Upper lobe of right lung (tissue), 1 donor: Measurements from ENCODE around the gene FICD. TPM values are rescaled to one million over a fixed set of nuclear protein-coding genes. Genes with fewer than 3 reads are reported as not detected.

Source experiments
- ATAC-seq: fragments of 200-7000 bp; cut with Tn5 transposase; one replicate; pipeline ENCODE4 v1.9.1; 2020; ENCODE audit warnings: mild to moderate bottlenecking, moderate library complexity
- DNase-seq: peaks from one replicate; pipeline ENCODE4 v3.0.0-alpha.2; 2020
- H3K27ac ChIP-seq: fragments of 200-600 bp; one replicate; pipeline ENCODE4 v1.8.0; 2022
- H3K27me3 ChIP-seq: fragments of 200-600 bp; one replicate; pipeline ENCODE4 v1.8.0; 2022; ENCODE audit warnings: mild to moderate bottlenecking
- H3K36me3 ChIP-seq: fragments of 200-600 bp; one replicate; pipeline ENCODE4 v1.8.0; 2022
- H3K4me1 ChIP-seq: fragments of 200-600 bp; one replicate; pipeline ENCODE4 v1.8.0; 2022
- H3K4me3 ChIP-seq: fragments of 200-600 bp; one replicate; pipeline ENCODE4 v1.8.0; 2022; ENCODE audit warnings: mild to moderate bottlenecking
- H3K9me3 ChIP-seq: fragments of 200-600 bp; one replicate; pipeline ENCODE4 v1.8.0; 2022
- CTCF ChIP-seq: fragments of 200-600 bp; IDR thresholded peaks from one replicate; pipeline ENCODE4 v1.8.0; 2022; ENCODE audit warnings: antibody characterized with exemption
- intact Hi-C: fragments of 100-400 bp; cut with DNase I; formaldehyde crosslinking; loops from one replicate; pipeline ENCODE4 v1.11.0; 2022
- total RNA-seq: library from RNA; stranded (reverse); fragmentation: NEBNext Ultra II Directional; extraction: Animal tissue kit (Norgen Biotek cat#: 25700); gene quantifications from one replicate; pipeline ENCODE4 v1.2.1, GENCODE V29; 2021
- donor health status: DM: no; HTN: yes; CAD: no; lungs with severe emphysema.

FICD gene
- total RNA-seq, 1 donor from 2014 or later: 10.3 TPM

- Histone ChIP-seq H3K27ac (no peak overlapping the region), H3K36me3 (peaks cover 100% of the 10 kb centered on the region), H3K9me3 (no peaks in the 10 kb centered on the region), H3K4me1 (no peaks in the 10 kb centered on the region), H3K4me3 (no peak overlapping the region), H3K27me3 (no peaks in the 10 kb centered on the region)
- intact Hi-C loops: no loop called here
- no peak for DNase-seq
- TF ChIP-seq CTCF: no peak
- no peak for ATAC-seq
Observed at GRCh38 chr12:108531929-108532848, 17.1 kb downstream of the FICD start.

- Histone ChIP-seq H3K27ac (no peak overlapping the region), H3K4me1 (no peaks in the 10 kb centered on the region), H3K36me3 (peaks cover 80% of the 10 kb centered on the region), H3K9me3 (no peaks in the 10 kb centered on the region), H3K4me3 (no peak overlapping the region), H3K27me3 (no peaks in the 10 kb centered on the region)
- intact Hi-C loops: no loop called here
- DNase-seq (no peak), ATAC-seq (no peak)
- no peak for TF ChIP-seq CTCF
Observed at GRCh38 chr12:108538146-108538545, 23.1 kb downstream of the FICD start.

- ATAC-seq (no peak), DNase-seq (no peak)
- H3K27ac ChIP-seq: no peak overlapping the region
- no peak overlapping the region for H3K4me3 ChIP-seq
- TF ChIP-seq CTCF: no peak
- no peaks in the 10 kb centered on the region for H3K9me3 ChIP-seq
- no peaks in the 10 kb centered on the region for H3K4me1 ChIP-seq
- intact Hi-C loops: no loop called here
- peaks cover 80% of the 10 kb centered on the region for H3K36me3 ChIP-seq
- no peaks in the 10 kb centered on the region for H3K27me3 ChIP-seq
Observed at GRCh38 chr12:108538616-108539195, 23.6 kb downstream of the FICD start.

- H3K27me3 ChIP-seq: no peaks in the 10 kb centered on the region
- H3K9me3 ChIP-seq: no peaks in the 10 kb centered on the region
- intact Hi-C loops: no loop called here
- no peak overlapping the region for H3K27ac ChIP-seq
- H3K4me3 ChIP-seq: no peak overlapping the region
- H3K4me1 ChIP-seq: no peaks in the 10 kb centered on the region
- peaks cover 80% of the 10 kb centered on the region for H3K36me3 ChIP-seq
- ATAC-seq (no peak), DNase-seq (no peak)
- TF ChIP-seq CTCF: no peak
Observed at GRCh38 chr12:108542320-108542719, 27.2 kb downstream of the FICD start.

- ATAC-seq (no peak), DNase-seq (no peak)
- Histone ChIP-seq H3K9me3 (no peaks in the 10 kb centered on the region), H3K27ac (no peak overlapping the region), H3K27me3 (no peaks in the 10 kb centered on the region), H3K36me3 (peaks cover 80% of the 10 kb centered on the region), H3K4me3 (no peak overlapping the region), H3K4me1 (no peaks in the 10 kb centered on the region)
- no peak for TF ChIP-seq CTCF
- intact Hi-C loops: no loop called here
Observed at GRCh38 chr12:108543652-108544051, 28.6 kb downstream of the FICD start.
